Esophagus squamous epithelium (tissue), 4 donors: Measurements from ENCODE around the gene LDB3.

Experiments used
- POLR2A ChIP-seq, 4 donors: fragments of 450-650 bp; IDR thresholded peaks; one replicate each; pipeline ENCODE4 v1.6.1; 2017; ENCODE audit warnings: antibody characterized with exemption in 4 of 4, mild to moderate bottlenecking in 4 of 4, moderate library complexity in 3 of 4
- TF ChIP-seq, protein P1 (sequence below), 6 experiments: fragments of 450-650 bp in 4 of 6; fragments of 200-600 bp in 2 of 6; sonication (generic) in 2 of 6; IDR thresholded peaks; one replicate each; pipeline ENCODE4 v1.5.1; 2016 to 2019; ENCODE audit warnings: antibody characterized with exemption in 6 of 6, mild to moderate bottlenecking in 4 of 6, moderate library complexity in 4 of 6

- TF ChIP-seq POLR2A (IDR thresholded peaks at IDR 0.05): no peak
- TF ChIP-seq, protein P1, sequence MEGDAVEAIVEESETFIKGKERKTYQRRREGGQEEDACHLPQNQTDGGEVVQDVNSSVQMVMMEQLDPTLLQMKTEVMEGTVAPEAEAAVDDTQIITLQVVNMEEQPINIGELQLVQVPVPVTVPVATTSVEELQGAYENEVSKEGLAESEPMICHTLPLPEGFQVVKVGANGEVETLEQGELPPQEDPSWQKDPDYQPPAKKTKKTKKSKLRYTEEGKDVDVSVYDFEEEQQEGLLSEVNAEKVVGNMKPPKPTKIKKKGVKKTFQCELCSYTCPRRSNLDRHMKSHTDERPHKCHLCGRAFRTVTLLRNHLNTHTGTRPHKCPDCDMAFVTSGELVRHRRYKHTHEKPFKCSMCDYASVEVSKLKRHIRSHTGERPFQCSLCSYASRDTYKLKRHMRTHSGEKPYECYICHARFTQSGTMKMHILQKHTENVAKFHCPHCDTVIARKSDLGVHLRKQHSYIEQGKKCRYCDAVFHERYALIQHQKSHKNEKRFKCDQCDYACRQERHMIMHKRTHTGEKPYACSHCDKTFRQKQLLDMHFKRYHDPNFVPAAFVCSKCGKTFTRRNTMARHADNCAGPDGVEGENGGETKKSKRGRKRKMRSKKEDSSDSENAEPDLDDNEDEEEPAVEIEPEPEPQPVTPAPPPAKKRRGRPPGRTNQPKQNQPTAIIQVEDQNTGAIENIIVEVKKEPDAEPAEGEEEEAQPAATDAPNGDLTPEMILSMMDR (IDR thresholded peaks at IDR 0.05): no peak
These were observed 23.4 kb upstream of the LDB3 start for GRCh38 chr10:86644794-86645445.
